GM23338 (cell line): ENCODE measurements around the gene TMEM88. TPM values are rescaled to one million over a fixed set of nuclear protein-coding genes. Genes with fewer than 3 reads are reported as not detected.

Source experiments
- ATAC-seq: fragments of 200-7000 bp; cut with Tn5 transposase; 3 replicates; pipeline ENCODE4 v1.9.1; 2020
- DNase-seq: peaks from one replicate; pipeline ENCODE4 v3.0.0-alpha.2; 2015; ENCODE audit warnings: low spot score
- H2AFZ ChIP-seq: fragments of 200-600 bp; sonication (generic); 2 replicates; pipeline ENCODE4 v1.8.0; 2016; ENCODE audit warnings: antibody characterized with exemption, mild to moderate bottlenecking, moderate library complexity
- H3F3A ChIP-seq: fragments of 200-600 bp; sonication (generic); replicated peaks from 2 replicates; pipeline ENCODE4 v1.8.0; 2017; ENCODE audit warnings: antibody characterized with exemption, mixed run types, low read depth
- H3K27ac ChIP-seq: fragments of 200-600 bp; sonication (generic); 2 replicates; pipeline ENCODE4 v1.6.1; 2016; ENCODE audit warnings: low read depth
- H3K27me3 ChIP-seq: fragments of 200-600 bp; sonication (generic); 2 replicates; pipeline ENCODE4 v1.8.0; 2016; ENCODE audit warnings: mild to moderate bottlenecking, mixed run types, moderate library complexity; ENCODE audit not compliant: insufficient read depth
- H3K36me3 ChIP-seq: fragments of 200-600 bp; sonication (generic); 2 replicates; pipeline ENCODE4 v1.8.0; 2016; ENCODE audit warnings: mild to moderate bottlenecking; ENCODE audit not compliant: insufficient read depth
- H3K4me1 ChIP-seq: fragments of 200-600 bp; sonication (generic); 2 replicates; pipeline ENCODE4 v1.8.0; 2016; ENCODE audit warnings: mild to moderate bottlenecking, moderate library complexity; ENCODE audit not compliant: insufficient read depth
- H3K4me2 ChIP-seq: fragments of 200-600 bp; sonication (generic); 2 replicates; pipeline ENCODE4 v1.7.1; 2017; ENCODE audit warnings: mixed run types
- H3K4me3 ChIP-seq: fragments of 200-600 bp; sonication (generic); 2 replicates; pipeline ENCODE4 v1.6.1; 2016; ENCODE audit warnings: mixed run types
- H3K79me2 ChIP-seq: fragments of 200-600 bp; sonication (generic); replicated peaks from 2 replicates; pipeline ENCODE4 v1.8.0; 2017; ENCODE audit warnings: mild to moderate bottlenecking; ENCODE audit not compliant: insufficient read depth
- H3K9me2 ChIP-seq: fragments of 200-600 bp; sonication (generic); 2 replicates; pipeline ENCODE4 v1.8.0; 2017; ENCODE audit not compliant: insufficient read depth
- H4K20me1 ChIP-seq: fragments of 200-600 bp; sonication (generic); replicated peaks from 2 replicates; pipeline ENCODE4 v1.8.0; 2017; ENCODE audit warnings: mild to moderate bottlenecking; ENCODE audit not compliant: insufficient read depth
- H3K27ac Mint-ChIP-seq: 2 replicates; pipeline ENCODE4 v1.8.0; 2020; ENCODE audit warnings: inconsistent platforms, mild to moderate bottlenecking, moderate library complexity, mixed read lengths
- H3K27me3 Mint-ChIP-seq: 3 replicates; pipeline ENCODE4 v1.8.0; 2022; ENCODE audit warnings: low read depth, mild to moderate bottlenecking, moderate library complexity, mixed read lengths, inconsistent platforms; ENCODE audit not compliant: insufficient read depth, poor library complexity
- H3K36me3 Mint-ChIP-seq: 3 replicates; pipeline ENCODE4 v1.8.0; 2021; ENCODE audit warnings: low read depth, mild to moderate bottlenecking, inconsistent platforms, moderate library complexity, mixed read lengths
- H3K4me1 Mint-ChIP-seq: 3 replicates; pipeline ENCODE4 v1.8.0; 2020; ENCODE audit warnings: mild to moderate bottlenecking, inconsistent platforms, mixed read lengths
- H3K4me3 Mint-ChIP-seq: 3 replicates; pipeline ENCODE4 v1.8.0; 2021; ENCODE audit warnings: moderate library complexity, mild to moderate bottlenecking, inconsistent platforms, mixed read lengths
- H3K9me3 Mint-ChIP-seq: 3 replicates; pipeline ENCODE4 v1.8.0; 2020; ENCODE audit warnings: moderate library complexity, mild to moderate bottlenecking, inconsistent platforms, mixed read lengths
- CREB1 ChIP-seq: fragments of 250-450 bp; sonication (Bioruptor Pico); IDR thresholded peaks from 2 replicates; pipeline ENCODE4 v1.5.0; 2020; ENCODE audit warnings: low read depth, mild to moderate bottlenecking, moderate library complexity
- CTCF ChIP-seq, 2 experiments: fragments of 200-600 bp in 1 of 2; sonication (generic) in 1 of 2; conservative IDR thresholded peaks; 2 replicates each; pipeline versions ENCODE4 v1.5.1 to v1.6.1; 2016 to 2017; ENCODE audit warnings: antibody characterized with exemption in 2 of 2, low read depth in 2 of 2, mild to moderate bottlenecking in 2 of 2, moderate library complexity in 1 of 2
- ETS1 ChIP-seq: IDR thresholded peaks from 2 replicates; pipeline ENCODE4 v1.6.1; 2016; ENCODE audit warnings: antibody characterized with exemption
- EZH2 ChIP-seq: fragments of 200-600 bp; sonication (generic); IDR thresholded peaks from one replicate; pipeline ENCODE4 v1.8.0; 2017; ENCODE audit warnings: antibody characterized with exemption, mild to moderate bottlenecking, low read depth; ENCODE audit not compliant: unreplicated experiment
- EZH2phosphoT487 ChIP-seq: fragments of 200-600 bp; sonication (generic); IDR thresholded peaks from one replicate; pipeline ENCODE4 v1.8.1; 2018; ENCODE audit warnings: antibody characterized with exemption; ENCODE audit not compliant: unreplicated experiment
- JUNB ChIP-seq: IDR thresholded peaks from one replicate; pipeline ENCODE4 v1.6.1; 2016; ENCODE audit warnings: antibody characterized with exemption; ENCODE audit not compliant: unreplicated experiment
- NANOG ChIP-seq: IDR thresholded peaks from 2 replicates; pipeline ENCODE4 v1.6.1; 2016; ENCODE audit warnings: antibody characterized with exemption, borderline replicate concordance
- POLR2AphosphoS5 ChIP-seq: IDR thresholded peaks from 2 replicates; pipeline ENCODE4 v1.6.1; 2016; ENCODE audit warnings: antibody characterized with exemption, low read depth
- REST ChIP-seq: IDR thresholded peaks from one replicate; pipeline ENCODE4 v1.6.1; 2018; ENCODE audit warnings: antibody characterized with exemption; ENCODE audit not compliant: unreplicated experiment
- STAT1 ChIP-seq: IDR thresholded peaks from one replicate; pipeline ENCODE4 v1.6.1; 2016; ENCODE audit warnings: antibody characterized with exemption; ENCODE audit not compliant: unreplicated experiment
- ZNF114 ChIP-seq: fragments of 250-450 bp; sonication (Bioruptor Pico); IDR thresholded peaks from 2 replicates; pipeline ENCODE4 v1.5.0; 2020; ENCODE audit warnings: mild to moderate bottlenecking, moderate library complexity
- ZNF331 ChIP-seq: fragments of 250-450 bp; sonication (Bioruptor Pico); IDR thresholded peaks from 2 replicates; pipeline ENCODE4 v1.5.0; 2020; ENCODE audit warnings: low read depth, mild to moderate bottlenecking, moderate library complexity
- ZNF462 ChIP-seq: fragments of 250-450 bp; sonication (Bioruptor Pico); IDR thresholded peaks from 2 replicates; pipeline ENCODE4 v1.5.0; 2020; ENCODE audit warnings: mild to moderate bottlenecking, moderate library complexity
- polyA plus RNA-seq: library from polyadenylated mRNA; unstranded; fragments of >200 nt; fragmentation: Nextera tagmentation; extraction: Ambion mirVana; gene quantifications from 2 replicates; pipeline ENCODE4 v1.2.1, GENCODE V29; 2016
- total RNA-seq: library from RNA; depleted of rRNA; stranded (reverse); fragments of >200 nt; shearing (Covaris generic); gene quantifications from 2 replicates; pipeline ENCODE4 v1.2.3, GENCODE V29; 2014

The TMEM88 gene
- total and polyA plus RNA-seq, 2 experiments from 2014 or later, result 0.58 to 0.97 TPM

GRCh38 chr17:7848739-7849129 lies 6.1 kb upstream of the TMEM88 start:
- Mint-ChIP-seq H3K9me3 (no peaks in the 10 kb centered on the region; the same call in 2 of the 3 replicates), H3K36me3 (no peaks in the 10 kb centered on the region; the same call in 2 of the 3 replicates), H3K27me3 (peaks cover 40% of the 10 kb centered on the region), H3K4me3 (no peak overlapping the region), H3K27ac (no peak overlapping the region), H3K4me1 (peaks cover 23% of the 10 kb centered on the region)
- no peak for TF ChIP-seq STAT1
- TF ChIP-seq NANOG, result no peak
- no peak for TF ChIP-seq EZH2
- TF ChIP-seq REST, result no peak
- TF ChIP-seq ZNF462, result no peak
- TF ChIP-seq POLR2AphosphoS5, result no peak
- no peak for TF ChIP-seq EZH2phosphoT487
- no peak for TF ChIP-seq CTCF (conservative IDR thresholded peaks at IDR 0.05; ENCODE audit: low read depth in 2 of 2)
- TF ChIP-seq ZNF114 (CRISPR knock-in tag), result no peak
- no peak for TF ChIP-seq ZNF331
- TF ChIP-seq JUNB, result no peak
- TF ChIP-seq ETS1, result no peak
- TF ChIP-seq CREB1 (CRISPR knock-in tag), result no peak
- Histone ChIP-seq H3K79me2 (no peaks in the 10 kb centered on the region), H3F3A (0 out of 2 replicates have a peak, but pooled peaks cover 7% of the 10 kb centered on the region), H3K9me2 (no peaks in the 10 kb centered on the region), H2AFZ (no peak overlapping the region), H3K27ac (no peak overlapping the region), H4K20me1 (no peaks in the 10 kb centered on the region; the same call in 1 of the 2 replicates), H3K27me3 (peaks cover 83% of the 10 kb centered on the region), H3K36me3 (no peaks in the 10 kb centered on the region), H3K4me1 (peaks cover 13% of the 10 kb centered on the region; the same call in 1 of the 2 replicates), H3K4me2 (no peak overlapping the region), H3K4me3 (no peak overlapping the region)
- ATAC-seq (no peak), DNase-seq (no peak)
